Ecto neural progenitor cell (in vitro differentiated cells): ENCODE data around the gene CD101.

Source experiments
- DNase-seq: peaks from one replicate; pipeline ENCODE4 v3.0.0-alpha.2; 2018; ENCODE audit warnings: low spot score

CD101 gene

GRCh38 chr1:117017062-117017461 lies 15.5 kb downstream of the CD101 start:
- no peak for DNase-seq

GRCh38 chr1:117017648-117018047 lies 16.1 kb downstream of the CD101 start:
- no peak for DNase-seq

GRCh38 chr1:117020526-117021156 lies 19.1 kb downstream of the CD101 start:
- no peak for DNase-seq

GRCh38 chr1:117022114-117022513 lies 20.6 kb downstream of the CD101 start:
- DNase-seq: no peak

GRCh38 chr1:117025568-117025967 lies 24.0 kb downstream of the CD101 start:
- no peak for DNase-seq

GRCh38 chr1:117026361-117026760 lies 24.8 kb downstream of the CD101 start:
- no peak for DNase-seq

GRCh38 chr1:117029685-117030084 lies 28.1 kb downstream of the CD101 start:
- DNase-seq: no peak

- DNase-seq: no peak
Observed at GRCh38 chr1:117030271-117030877, 28.8 kb downstream of the CD101 start.

- DNase-seq: no peak
Observed at GRCh38 chr1:117032266-117032665, 30.7 kb downstream of the CD101 start.

GRCh38 chr1:117032681-117033539 lies 31.4 kb downstream of the CD101 start:
- DNase-seq: no peak

- DNase-seq: no peak
Observed at GRCh38 chr1:117033772-117034171, 32.2 kb downstream of the CD101 start.

GRCh38 chr1:117034791-117035290 lies 33.3 kb downstream of the CD101 start:
- no peak for DNase-seq

GRCh38 chr1:117036018-117036461 lies 34.5 kb downstream of the CD101 start:
- no peak for DNase-seq

GRCh38 chr1:117037802-117038201 lies 36.2 kb downstream of the CD101 start:
- DNase-seq: no peak

GRCh38 chr1:117038236-117038635 lies 36.7 kb downstream of the CD101 start:
- no peak for DNase-seq

- no peak for DNase-seq
Observed at GRCh38 chr1:117044217-117044616, 42.7 kb downstream of the CD101 start.

GRCh38 chr1:117045644-117046043 lies 44.1 kb downstream of the CD101 start:
- no peak for DNase-seq

- no peak for DNase-seq
Observed at GRCh38 chr1:117046781-117047180, 45.2 kb downstream of the CD101 start.

GRCh38 chr1:117047271-117047670 lies 45.7 kb downstream of the CD101 start:
- no peak for DNase-seq

GRCh38 chr1:117049857-117050256 lies 48.3 kb downstream of the CD101 start:
- DNase-seq: no peak

GRCh38 chr1:117051224-117052064 lies 49.9 kb downstream of the CD101 start:
- no peak for DNase-seq

- no peak for DNase-seq
Observed at GRCh38 chr1:117054068-117054467, 52.5 kb downstream of the CD101 start.
